ENCODE results near the gene TRIM52.
"Not testable (repeated sequence)": the region's sequence is repeated elsewhere in the genome, so short reads cannot be mapped to it uniquely, and the experiment has no call there.

TRIM52 gene

DNA sequence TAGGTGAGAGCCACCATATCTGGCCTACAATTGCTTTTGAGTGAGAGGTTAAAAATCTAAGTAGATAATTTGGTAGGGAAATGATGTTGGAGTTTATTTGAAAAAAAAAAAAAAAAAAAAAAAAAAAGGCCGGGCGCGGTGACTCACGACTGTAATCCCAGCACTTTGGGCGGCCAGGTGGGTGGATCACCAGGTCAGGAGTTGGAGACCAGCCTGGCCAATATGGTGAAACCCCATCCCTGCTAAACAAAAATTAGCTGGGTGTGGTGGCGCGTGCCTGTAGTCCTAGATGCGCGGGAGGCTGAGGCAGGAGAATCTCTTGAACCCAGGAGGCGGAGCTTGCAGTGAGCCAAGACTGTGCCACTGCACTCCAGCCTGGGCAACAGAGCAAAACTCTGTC is 46.7 kb downstream of the TRIM52 start:
- not testable (repeated sequence) for DNase-seq (ENCODE audit: low read depth)

DNA sequence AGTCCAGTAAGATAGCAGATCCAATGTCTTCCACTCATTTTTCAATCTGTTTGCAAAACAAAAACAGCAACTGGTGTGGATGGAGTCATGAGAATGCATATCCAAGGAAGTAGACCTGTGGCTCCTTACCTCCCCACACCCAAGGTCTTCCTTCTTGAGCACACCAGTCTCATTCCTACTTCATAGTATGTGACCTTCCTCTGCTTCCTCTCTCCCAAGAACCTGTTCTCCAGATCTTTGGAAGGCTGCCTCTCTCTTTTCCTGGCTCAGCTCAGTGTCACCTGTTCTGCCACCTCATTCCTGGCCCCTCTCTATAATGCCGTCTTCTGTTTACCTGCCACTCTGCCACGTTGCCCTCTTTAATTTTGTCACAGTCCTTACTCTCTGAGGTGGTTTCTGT is 48.0 kb downstream of the TRIM52 start:
- DNase-seq (ENCODE audit: low read depth) = no peak

DNA sequence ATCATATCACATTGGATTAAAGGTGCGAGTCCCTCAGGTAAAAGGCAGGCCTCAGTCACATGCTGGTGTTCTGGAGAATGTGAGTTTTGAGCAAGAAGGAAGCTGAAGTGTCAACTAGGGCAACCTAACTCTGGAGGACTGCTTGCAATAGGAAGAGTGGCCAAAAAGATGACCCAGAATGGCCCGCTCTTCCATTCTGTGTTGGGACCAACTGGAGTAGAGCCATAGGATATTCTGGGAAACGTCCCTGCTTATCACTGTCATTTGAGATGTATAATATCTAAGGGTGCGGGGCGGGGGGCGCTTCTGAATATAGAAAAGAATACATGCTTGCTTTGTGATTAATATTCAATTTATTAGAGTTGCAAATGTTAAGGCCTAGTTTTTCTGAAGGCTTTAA is 48.9 kb downstream of the TRIM52 start:
- no peak for DNase-seq (ENCODE audit: low read depth)

- no peak for DNase-seq (ENCODE audit: low read depth)
Measured at GRCh38 chr5:181211208-181211607, 49.7 kb downstream of the TRIM52 start.

DNA sequence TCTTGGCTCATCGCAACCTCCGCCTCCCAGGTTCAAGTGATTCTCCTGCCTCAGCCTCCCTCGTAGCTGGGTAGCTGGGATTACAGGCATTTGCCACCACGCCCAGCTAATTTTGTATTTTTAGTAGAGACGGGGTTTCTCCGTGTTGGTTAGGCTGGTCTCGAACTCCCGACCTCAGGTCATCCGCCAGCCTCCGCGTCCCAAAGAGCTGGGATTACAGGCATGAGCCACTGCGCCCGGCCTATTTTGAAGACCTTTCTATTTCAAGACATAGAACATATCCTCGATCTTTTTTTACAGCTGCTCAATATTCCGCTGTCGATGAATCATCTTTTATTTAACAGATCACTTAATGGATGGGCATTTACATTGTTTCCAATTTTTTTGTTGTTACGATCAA is 50.2 kb downstream of the TRIM52 start:
- DNase-seq (ENCODE audit: low read depth) = not testable (repeated sequence)

GRCh38 chr5:181210148-181210547 is 50.8 kb downstream of the TRIM52 start:
- DNase-seq (ENCODE audit: low read depth) = not testable (repeated sequence)

- not testable (repeated sequence) for DNase-seq (ENCODE audit: low read depth)
Measured at GRCh38 chr5:181209006-181209405, 51.9 kb downstream of the TRIM52 start.

GRCh38 chr5:181207960-181208253 is 53.0 kb downstream of the TRIM52 start:
- no peak for DNase-seq (ENCODE audit: low read depth)

DNA sequence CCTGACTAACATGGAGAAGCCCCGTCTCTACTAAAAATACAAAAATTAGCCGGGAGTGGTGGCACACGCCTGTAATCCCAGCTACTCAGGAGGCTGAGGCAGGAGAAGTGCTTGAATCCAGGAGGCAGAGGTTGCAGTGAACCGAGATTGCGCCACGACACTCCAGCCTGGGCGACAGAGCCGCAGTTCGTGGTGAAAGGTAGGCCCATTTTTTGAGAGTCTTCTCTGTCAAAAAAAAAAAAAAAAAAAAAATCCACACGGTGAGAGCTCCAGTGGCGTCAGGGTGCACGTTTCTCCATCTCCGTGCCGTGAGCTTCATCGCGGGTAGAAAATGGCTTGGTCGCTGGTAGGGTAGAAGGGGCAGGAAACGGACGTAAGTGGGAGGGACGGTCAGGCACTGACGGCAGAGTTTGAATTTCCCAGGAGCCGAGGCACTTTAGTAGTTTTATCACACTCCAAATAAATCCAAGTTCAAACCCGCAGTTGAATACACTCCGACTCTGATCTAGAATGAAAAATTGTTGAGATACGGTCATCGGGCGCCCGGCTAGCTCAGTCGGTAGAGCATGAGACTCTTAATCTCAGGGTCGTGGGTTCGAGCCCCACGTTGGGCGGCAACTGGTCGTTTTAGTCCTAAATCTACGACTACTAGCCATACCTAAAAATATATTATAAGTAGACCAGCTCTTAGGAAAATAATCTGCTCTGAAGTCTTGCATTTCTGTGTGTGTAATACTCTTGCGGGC is 53.6 kb downstream of the TRIM52 start:
- peak; percentile 76 for DNase-seq (ENCODE audit: low read depth)

DNA sequence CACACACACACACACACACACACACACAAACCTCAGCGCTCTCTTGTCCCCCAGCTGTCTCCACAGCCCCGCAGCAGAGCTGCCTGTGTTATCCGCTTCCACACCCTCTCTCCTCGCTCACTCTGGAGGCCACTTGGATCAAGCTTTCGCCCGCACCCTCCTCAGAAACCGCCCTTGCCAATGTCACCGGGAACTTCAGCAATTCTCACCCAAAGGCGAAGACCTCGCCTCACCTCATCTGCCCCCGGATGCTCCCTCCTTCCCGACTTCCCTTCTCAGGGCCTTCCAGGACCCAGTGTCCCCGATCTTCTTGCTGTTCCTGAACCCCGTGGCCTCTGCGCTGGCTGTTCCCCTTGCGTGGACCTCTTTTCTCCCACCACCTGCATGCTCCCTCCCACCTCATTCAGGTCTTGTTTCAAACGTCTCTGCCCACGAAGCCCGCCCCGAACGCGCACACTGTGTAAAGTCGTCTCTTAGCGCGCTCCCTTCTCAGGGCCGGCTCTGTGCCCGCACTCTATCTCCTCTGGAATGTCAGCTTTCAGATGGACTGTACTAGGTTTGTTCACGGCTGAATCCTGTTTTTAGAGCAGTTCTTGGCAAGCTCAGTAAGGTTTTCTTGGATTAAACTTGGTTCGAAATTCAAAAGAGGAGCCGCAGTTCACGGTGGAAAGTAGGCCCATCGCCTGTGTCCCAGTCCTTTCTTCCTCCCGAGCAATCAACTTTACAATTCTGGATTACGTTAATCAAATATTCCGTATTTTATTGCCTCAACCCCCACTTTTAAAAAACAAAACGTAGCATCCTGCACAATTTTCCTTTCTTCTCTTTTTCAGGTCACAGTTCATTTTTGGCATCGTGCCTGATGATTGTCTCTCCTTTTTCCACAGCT is 54.9 kb downstream of the TRIM52 start:
- no peak for DNase-seq (ENCODE audit: low read depth)
